Measurements from ENCODE around the gene GGCT.

The GGCT gene

DNA sequence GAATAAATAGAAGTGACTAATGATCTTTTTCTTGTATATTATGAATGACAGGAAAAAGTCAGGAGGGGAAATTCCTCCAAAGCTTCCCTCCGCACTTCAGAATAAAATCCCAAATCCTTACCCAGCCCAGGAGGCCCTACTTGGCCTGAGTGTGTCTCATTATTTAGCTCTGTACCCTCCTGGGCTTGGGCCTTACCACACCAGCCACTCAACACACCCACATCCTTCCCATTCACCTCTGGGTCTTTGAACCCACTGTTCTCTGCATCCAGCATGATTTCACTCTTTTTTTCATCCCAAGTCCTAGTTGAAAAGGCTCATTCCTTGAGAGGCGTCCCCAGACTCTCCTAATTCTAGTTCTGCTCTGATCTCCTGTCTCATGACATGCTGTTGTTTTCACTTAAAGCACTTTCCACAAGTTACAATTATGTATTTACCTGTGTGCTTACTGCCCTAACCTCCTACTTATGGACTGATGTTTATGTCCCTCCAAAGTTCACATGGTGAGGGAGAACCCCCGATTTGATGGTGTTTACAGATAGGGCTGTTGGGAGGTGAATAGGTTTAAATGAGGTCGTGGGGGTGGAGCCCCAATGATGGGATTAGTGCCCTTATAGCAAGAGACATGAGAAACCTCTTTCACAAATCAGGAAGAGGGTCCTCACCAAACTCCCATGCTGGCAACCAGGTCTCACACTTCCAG is 32.4 kb downstream of the GGCT start:
- Histone ChIP-seq H3K9me3 (ENCODE audit: control insufficient read depth, low read length) (no peaks in the 10 kb centered on the region), H3K27ac (ENCODE audit: insufficient read depth, low read depth, low read length, poor library complexity, severe bottlenecking) (no peak overlapping the region), H3K4me1 (ENCODE audit: control insufficient read depth, insufficient read depth, low read length) (peaks cover 12% of the 10 kb centered on the region), H3K36me3 (ENCODE audit: control insufficient read depth, insufficient read depth, low read length) (no peaks in the 10 kb centered on the region), H3K4me3 (ENCODE audit: insufficient read depth, low read depth, low read length) (no peak overlapping the region), H3K27me3 (ENCODE audit: control insufficient read depth, insufficient read depth, low read length, poor library complexity, severe bottlenecking) (no peaks in the 10 kb centered on the region)
- 79 to 83% methylated on average over 4 of the region's 4 CpGs for WGBS, 2 experiments

DNA sequence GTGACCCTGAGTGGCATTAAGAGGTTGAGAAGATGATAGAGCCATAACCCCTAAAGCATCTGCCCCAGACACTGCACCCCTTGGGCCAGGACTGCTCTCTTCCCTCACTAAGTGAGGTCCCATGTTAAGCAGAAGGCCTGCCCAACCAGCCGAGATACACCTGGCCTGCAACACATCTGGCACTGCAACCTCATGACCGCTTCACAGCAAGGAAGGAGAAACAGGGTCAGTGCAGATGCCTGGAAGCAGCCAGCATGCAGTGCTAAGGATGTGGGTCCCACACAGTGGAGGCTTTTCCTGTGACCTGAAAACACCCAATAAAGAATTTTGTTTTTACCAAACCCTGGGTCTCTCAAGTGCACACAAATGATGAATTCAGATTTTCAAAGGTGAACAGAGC is 33.4 kb downstream of the GGCT start:
- H3K27me3 ChIP-seq (ENCODE audit: control insufficient read depth, insufficient read depth, low read length, poor library complexity, severe bottlenecking), result no peaks in the 10 kb centered on the region
- 92 to 96% methylated on average over 2 of the region's 2 CpGs for WGBS, 2 experiments
- no peak overlapping the region for H3K27ac ChIP-seq (ENCODE audit: insufficient read depth, low read depth, low read length, poor library complexity, severe bottlenecking)
- no peaks in the 10 kb centered on the region for H3K36me3 ChIP-seq (ENCODE audit: control insufficient read depth, insufficient read depth, low read length)
- peaks cover 12% of the 10 kb centered on the region for H3K4me1 ChIP-seq (ENCODE audit: control insufficient read depth, insufficient read depth, low read length)
- H3K9me3 ChIP-seq (ENCODE audit: control insufficient read depth, low read length), result no peaks in the 10 kb centered on the region
- no peak overlapping the region for H3K4me3 ChIP-seq (ENCODE audit: insufficient read depth, low read depth, low read length)

DNA sequence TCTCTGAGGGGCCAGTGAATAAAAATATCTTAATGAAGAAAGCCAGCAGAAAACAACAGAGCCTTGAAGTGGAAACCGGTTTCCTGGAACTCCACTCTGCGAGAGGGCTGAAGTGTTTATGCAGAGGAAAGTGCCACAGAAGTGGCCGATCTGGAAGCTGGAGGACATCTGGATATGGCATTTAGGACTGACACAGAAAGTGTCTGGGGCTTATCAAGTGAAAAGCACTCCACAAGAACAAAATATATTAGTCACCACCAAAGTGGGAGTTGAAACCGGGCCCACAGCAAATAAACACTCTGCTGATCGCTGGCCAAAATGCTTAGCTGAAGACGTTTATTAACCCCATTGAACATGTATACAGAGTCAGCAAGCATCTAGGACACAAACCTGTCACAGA is 33.9 kb downstream of the GGCT start:
- Histone ChIP-seq H3K36me3 (ENCODE audit: control insufficient read depth, insufficient read depth, low read length) (no peaks in the 10 kb centered on the region), H3K27me3 (ENCODE audit: control insufficient read depth, insufficient read depth, low read length, poor library complexity, severe bottlenecking) (no peaks in the 10 kb centered on the region), H3K9me3 (ENCODE audit: control insufficient read depth, low read length) (no peaks in the 10 kb centered on the region), H3K4me3 (ENCODE audit: insufficient read depth, low read depth, low read length) (no peak overlapping the region), H3K4me1 (ENCODE audit: control insufficient read depth, insufficient read depth, low read length) (peaks cover 12% of the 10 kb centered on the region), H3K27ac (ENCODE audit: insufficient read depth, low read depth, low read length, poor library complexity, severe bottlenecking) (no peak overlapping the region)
- 79 to 85% methylated on average over 6 of the region's 6 CpGs for WGBS, 2 experiments

DNA sequence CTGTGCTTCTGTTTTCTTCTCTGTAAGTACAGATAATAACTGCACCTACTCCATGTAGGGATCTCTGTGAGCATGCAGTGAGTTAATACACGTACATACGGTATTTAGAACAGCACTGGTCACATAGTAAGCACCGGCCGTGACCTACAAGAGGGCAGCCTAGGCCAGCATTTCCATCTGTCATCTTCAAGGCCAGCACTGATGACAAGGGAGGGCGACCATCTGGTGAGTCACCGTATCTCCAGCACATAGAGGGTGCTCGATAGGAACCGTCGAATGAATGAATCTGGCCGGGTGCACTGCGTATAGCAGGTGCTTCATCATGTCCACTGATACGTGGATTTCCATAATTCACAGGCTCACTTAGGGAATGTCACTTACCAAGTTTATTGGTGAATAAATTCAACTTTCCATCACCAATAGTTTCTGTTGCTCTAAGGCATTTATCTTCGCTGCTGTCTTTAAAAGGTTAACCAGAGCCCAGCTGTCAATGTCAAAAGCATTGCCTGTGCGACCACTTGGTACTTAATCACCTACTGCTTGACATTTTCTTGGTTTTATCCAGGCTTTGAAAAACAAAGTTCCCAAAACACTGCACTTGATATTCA is 34.4 kb downstream of the GGCT start:
- Histone ChIP-seq H3K27me3 (ENCODE audit: control insufficient read depth, insufficient read depth, low read length, poor library complexity, severe bottlenecking) (no peaks in the 10 kb centered on the region), H3K9me3 (ENCODE audit: control insufficient read depth, low read length) (no peaks in the 10 kb centered on the region), H3K36me3 (ENCODE audit: control insufficient read depth, insufficient read depth, low read length) (no peaks in the 10 kb centered on the region), H3K4me3 (ENCODE audit: insufficient read depth, low read depth, low read length) (no peak overlapping the region), H3K27ac (ENCODE audit: insufficient read depth, low read depth, low read length, poor library complexity, severe bottlenecking) (no peak overlapping the region), H3K4me1 (ENCODE audit: control insufficient read depth, insufficient read depth, low read length) (peaks cover 12% of the 10 kb centered on the region)
- WGBS, 2 experiments, result 94% methylated on average over 14 of the region's 14 CpGs

GRCh38 chr7:30469303-30469702 is 35.3 kb downstream of the GGCT start:
- Histone ChIP-seq H3K27ac (ENCODE audit: insufficient read depth, low read depth, low read length, poor library complexity, severe bottlenecking) (peak overlapping the region; percentile 38), H3K27me3 (ENCODE audit: control insufficient read depth, insufficient read depth, low read length, poor library complexity, severe bottlenecking) (no peaks in the 10 kb centered on the region), H3K36me3 (ENCODE audit: control insufficient read depth, insufficient read depth, low read length) (no peaks in the 10 kb centered on the region), H3K9me3 (ENCODE audit: control insufficient read depth, low read length) (no peaks in the 10 kb centered on the region), H3K4me3 (ENCODE audit: insufficient read depth, low read depth, low read length) (no peak overlapping the region), H3K4me1 (ENCODE audit: control insufficient read depth, insufficient read depth, low read length) (peaks cover 12% of the 10 kb centered on the region)
- 8% methylated on average over 5 of the region's 5 CpGs for WGBS, 2 experiments

- Histone ChIP-seq H3K36me3 (ENCODE audit: control insufficient read depth, insufficient read depth, low read length) (no peaks in the 10 kb centered on the region), H3K27me3 (ENCODE audit: control insufficient read depth, insufficient read depth, low read length, poor library complexity, severe bottlenecking) (no peaks in the 10 kb centered on the region), H3K9me3 (ENCODE audit: control insufficient read depth, low read length) (no peaks in the 10 kb centered on the region), H3K4me3 (ENCODE audit: insufficient read depth, low read depth, low read length) (no peak overlapping the region), H3K27ac (ENCODE audit: insufficient read depth, low read depth, low read length, poor library complexity, severe bottlenecking) (peak overlapping the region; percentile 38), H3K4me1 (ENCODE audit: control insufficient read depth, insufficient read depth, low read length) (peaks cover 12% of the 10 kb centered on the region)
- WGBS, 2 experiments, result 89 to 92% methylated on average over 4 of the region's 4 CpGs
Observed at GRCh38 chr7:30468791-30469190, 35.8 kb downstream of the GGCT start.

DNA sequence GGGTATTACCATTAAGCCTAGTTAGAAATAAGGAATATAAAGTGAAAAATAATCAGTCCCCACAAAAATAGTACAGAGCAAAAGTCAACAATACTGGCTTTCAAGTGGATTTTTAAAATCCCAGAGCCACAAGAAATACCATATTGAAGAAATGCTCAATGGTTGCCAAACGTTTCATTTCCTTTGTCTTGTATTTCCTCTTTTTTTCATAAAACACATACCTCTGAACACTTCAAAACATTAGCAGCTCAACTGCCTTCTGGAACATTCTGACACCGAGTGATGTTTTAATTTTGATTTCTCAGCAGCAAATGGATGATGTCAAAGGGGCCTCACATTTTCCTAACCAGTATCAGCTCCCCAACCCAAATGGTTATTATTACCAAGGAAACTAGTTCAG is 36.6 kb downstream of the GGCT start:
- Histone ChIP-seq H3K27me3 (ENCODE audit: control insufficient read depth, insufficient read depth, low read length, poor library complexity, severe bottlenecking) (no peaks in the 10 kb centered on the region), H3K9me3 (ENCODE audit: control insufficient read depth, low read length) (no peaks in the 10 kb centered on the region), H3K4me3 (ENCODE audit: insufficient read depth, low read depth, low read length) (no peak overlapping the region), H3K4me1 (ENCODE audit: control insufficient read depth, insufficient read depth, low read length) (peaks cover 12% of the 10 kb centered on the region), H3K27ac (ENCODE audit: insufficient read depth, low read depth, low read length, poor library complexity, severe bottlenecking) (no peak overlapping the region), H3K36me3 (ENCODE audit: control insufficient read depth, insufficient read depth, low read length) (no peaks in the 10 kb centered on the region)
- WGBS, 2 experiments, result 90 to 92% methylated on average over 2 of the region's 2 CpGs

- WGBS, 2 experiments, result 95 to 96% methylated on average over 4 of the region's 4 CpGs
- H3K9me3 ChIP-seq (ENCODE audit: control insufficient read depth, low read length), result no peaks in the 10 kb centered on the region
- no peak overlapping the region for H3K27ac ChIP-seq (ENCODE audit: insufficient read depth, low read depth, low read length, poor library complexity, severe bottlenecking)
- H3K27me3 ChIP-seq (ENCODE audit: control insufficient read depth, insufficient read depth, low read length, poor library complexity, severe bottlenecking), result no peaks in the 10 kb centered on the region
- H3K4me1 ChIP-seq (ENCODE audit: control insufficient read depth, insufficient read depth, low read length), result peaks cover 12% of the 10 kb centered on the region
- no peaks in the 10 kb centered on the region for H3K36me3 ChIP-seq (ENCODE audit: control insufficient read depth, insufficient read depth, low read length)
- H3K4me3 ChIP-seq (ENCODE audit: insufficient read depth, low read depth, low read length), result no peak overlapping the region
Observed at GRCh38 chr7:30467271-30467670, 37.4 kb downstream of the GGCT start.

GRCh38 chr7:30466266-30466665 is 38.4 kb downstream of the GGCT start:
- H3K36me3 ChIP-seq (ENCODE audit: control insufficient read depth, insufficient read depth, low read length), result no peaks in the 10 kb centered on the region
- H3K4me3 ChIP-seq (ENCODE audit: insufficient read depth, low read depth, low read length), result no peak overlapping the region
- H3K4me1 ChIP-seq (ENCODE audit: control insufficient read depth, insufficient read depth, low read length), result peaks cover 3% of the 10 kb centered on the region
- H3K9me3 ChIP-seq (ENCODE audit: control insufficient read depth, low read length), result no peaks in the 10 kb centered on the region
- H3K27ac ChIP-seq (ENCODE audit: insufficient read depth, low read depth, low read length, poor library complexity, severe bottlenecking), result no peak overlapping the region
- 78 to 83% methylated on average over 4 of the region's 4 CpGs for WGBS, 2 experiments
- no peaks in the 10 kb centered on the region for H3K27me3 ChIP-seq (ENCODE audit: control insufficient read depth, insufficient read depth, low read length, poor library complexity, severe bottlenecking)

DNA sequence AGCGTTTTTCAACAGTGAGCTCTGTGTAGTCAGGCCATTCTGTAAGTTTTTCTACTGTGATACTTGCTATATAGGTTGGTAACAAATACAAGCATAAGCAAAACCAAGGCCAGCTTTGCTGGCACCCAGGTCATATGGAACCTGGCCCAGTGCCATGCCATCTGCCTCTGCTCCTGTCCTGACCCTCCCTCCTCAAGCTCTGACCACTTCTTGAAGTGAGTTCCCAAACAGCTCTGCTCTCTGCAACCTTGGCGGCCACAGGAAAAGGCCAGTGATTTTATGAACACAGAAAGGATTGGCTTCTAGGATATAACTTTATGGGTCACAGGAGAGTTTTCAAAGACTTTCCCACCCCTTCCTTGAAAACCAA is 38.8 kb downstream of the GGCT start:
- Histone ChIP-seq H3K4me1 (ENCODE audit: control insufficient read depth, insufficient read depth, low read length) (peaks cover 1% of the 10 kb centered on the region), H3K36me3 (ENCODE audit: control insufficient read depth, insufficient read depth, low read length) (no peaks in the 10 kb centered on the region), H3K9me3 (ENCODE audit: control insufficient read depth, low read length) (no peaks in the 10 kb centered on the region), H3K27ac (ENCODE audit: insufficient read depth, low read depth, low read length, poor library complexity, severe bottlenecking) (no peak overlapping the region), H3K4me3 (ENCODE audit: insufficient read depth, low read depth, low read length) (no peak overlapping the region), H3K27me3 (ENCODE audit: control insufficient read depth, insufficient read depth, low read length, poor library complexity, severe bottlenecking) (no peaks in the 10 kb centered on the region)
- WGBS, 2 experiments, result 100% methylated on average over 2 of the region's 2 CpGs

Data from ectodermal cell (in vitro differentiated cells).